C1 segment of cervical spinal cord (tissue), 14 donors: ENCODE data around the gene GRM7.

Experiments used
- DNase-seq, 14 donors: peaks; one replicate each; lab custom pipeline; 2025; lab: John Stamatoyannopoulos, UW

The GRM7 gene

DNA sequence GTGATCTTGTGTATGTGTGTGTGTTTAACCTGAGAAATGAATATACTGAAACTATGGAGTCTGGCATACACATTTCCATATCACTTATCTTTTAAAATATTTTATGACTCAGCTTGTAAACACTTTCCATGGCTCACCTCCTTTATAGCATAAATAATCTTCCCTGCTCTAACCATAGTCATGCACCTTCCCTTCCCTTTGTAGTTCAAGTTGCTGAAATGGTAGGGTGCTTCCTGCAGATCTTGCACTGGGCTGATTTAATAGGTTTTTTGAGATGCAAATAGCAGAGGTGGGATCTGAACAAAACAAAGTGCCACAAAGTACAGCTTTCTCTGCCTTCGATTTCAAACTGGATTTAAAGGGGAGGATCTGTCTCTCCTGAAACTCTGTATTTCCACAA lies 928.0 kb downstream of the GRM7 start:
- no peak for DNase-seq

GRCh38 chr3:7789324-7789723 lies 928.4 kb downstream of the GRM7 start:
- DNase-seq, result no peak

- no peak for DNase-seq
Measured at GRCh38 chr3:7790141-7790540, 929.2 kb downstream of the GRM7 start.
